Measurements from ENCODE around the gene SH3TC1. TPM values are rescaled to one million over a fixed set of nuclear protein-coding genes. Genes with fewer than 3 reads are reported as not detected.

SH3TC1 gene
- total RNA-seq, 4 donors from 2014 or later: 10.1 to 15.9 (median 11.1) TPM

DNA sequence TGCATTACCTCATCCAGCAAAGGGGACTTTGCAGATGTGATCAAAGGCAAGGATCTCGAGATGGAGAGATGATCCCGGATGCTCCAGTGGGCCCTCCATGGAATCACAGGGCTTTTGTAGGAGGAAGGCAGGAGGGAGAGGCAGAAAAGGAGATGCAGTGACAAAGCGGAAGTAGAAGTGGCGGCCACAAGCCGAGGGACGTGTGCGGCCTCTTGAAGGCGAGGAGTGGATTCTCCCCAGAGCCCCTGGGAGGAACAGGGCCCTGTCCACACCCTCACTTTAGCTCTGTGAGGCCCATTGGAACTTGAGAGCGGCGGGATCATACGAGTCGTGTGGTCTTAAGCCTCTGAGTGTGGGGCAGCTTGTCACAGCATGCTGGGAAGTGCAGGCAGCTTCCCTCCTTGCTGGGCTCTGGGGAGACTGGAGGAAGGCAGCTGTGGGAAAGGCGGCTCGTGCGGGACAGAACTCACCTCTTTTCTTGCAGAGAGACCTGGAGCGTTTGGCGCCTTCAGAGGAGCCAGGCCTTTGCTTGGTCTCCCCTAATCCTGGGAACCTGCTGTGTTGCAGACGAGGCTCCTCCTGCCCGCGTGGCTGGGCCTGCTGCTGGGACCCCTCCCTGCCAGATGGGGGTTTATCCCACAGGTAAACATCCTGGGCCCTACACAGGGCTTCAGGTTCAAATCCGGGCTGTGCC is 10.2 kb downstream of the SH3TC1 start:
- intact Hi-C loops (cut with DNase I; ENCODE audit: low total_unique reads): no loop called here
- H3K4me3 ChIP-seq (ENCODE audit: low read depth, poor library complexity, severe bottlenecking): no peak overlapping the region
- 88 to 90% methylated on average over 19 to 21 of the region's 21 CpGs for WGBS, 2 donors
- TF ChIP-seq POLR2A (IDR thresholded peaks at IDR 0.05): no peak
- TF ChIP-seq, protein P1, sequence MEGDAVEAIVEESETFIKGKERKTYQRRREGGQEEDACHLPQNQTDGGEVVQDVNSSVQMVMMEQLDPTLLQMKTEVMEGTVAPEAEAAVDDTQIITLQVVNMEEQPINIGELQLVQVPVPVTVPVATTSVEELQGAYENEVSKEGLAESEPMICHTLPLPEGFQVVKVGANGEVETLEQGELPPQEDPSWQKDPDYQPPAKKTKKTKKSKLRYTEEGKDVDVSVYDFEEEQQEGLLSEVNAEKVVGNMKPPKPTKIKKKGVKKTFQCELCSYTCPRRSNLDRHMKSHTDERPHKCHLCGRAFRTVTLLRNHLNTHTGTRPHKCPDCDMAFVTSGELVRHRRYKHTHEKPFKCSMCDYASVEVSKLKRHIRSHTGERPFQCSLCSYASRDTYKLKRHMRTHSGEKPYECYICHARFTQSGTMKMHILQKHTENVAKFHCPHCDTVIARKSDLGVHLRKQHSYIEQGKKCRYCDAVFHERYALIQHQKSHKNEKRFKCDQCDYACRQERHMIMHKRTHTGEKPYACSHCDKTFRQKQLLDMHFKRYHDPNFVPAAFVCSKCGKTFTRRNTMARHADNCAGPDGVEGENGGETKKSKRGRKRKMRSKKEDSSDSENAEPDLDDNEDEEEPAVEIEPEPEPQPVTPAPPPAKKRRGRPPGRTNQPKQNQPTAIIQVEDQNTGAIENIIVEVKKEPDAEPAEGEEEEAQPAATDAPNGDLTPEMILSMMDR (IDR thresholded peaks at IDR 0.05): no peak
- DNase-seq (ENCODE audit: low spot score in 2 of 2): no peak

DNA sequence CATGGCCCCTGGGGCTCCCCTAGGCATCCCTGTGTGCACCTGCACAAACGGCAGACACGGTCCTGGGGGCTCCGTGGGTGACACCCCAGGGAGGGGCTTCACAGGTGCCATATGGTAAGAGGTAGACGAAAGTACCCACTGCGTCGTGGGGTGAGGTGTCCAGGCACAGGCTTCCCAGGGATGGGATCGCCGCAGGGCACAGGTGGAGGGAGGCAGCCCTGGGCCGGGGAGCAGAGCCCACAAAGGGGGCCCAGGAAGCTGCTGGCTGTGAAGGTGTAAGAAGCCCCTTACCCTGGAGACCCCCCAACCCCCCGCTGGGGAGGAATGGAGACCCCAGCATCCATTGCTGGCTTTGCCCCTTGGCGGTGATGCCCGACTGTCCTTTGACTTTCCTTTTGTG is 10.9 kb downstream of the SH3TC1 start:
- intact Hi-C loops (cut with DNase I; ENCODE audit: low total_unique reads): no loop called here
- 82 to 86% methylated on average over 12 of the region's 12 CpGs for WGBS, 2 donors
- no peak for DNase-seq (ENCODE audit: low spot score in 2 of 2)
- H3K4me3 ChIP-seq (ENCODE audit: low read depth, poor library complexity, severe bottlenecking): no peak overlapping the region
- TF ChIP-seq POLR2A (IDR thresholded peaks at IDR 0.05): no peak
- TF ChIP-seq, protein P1 (IDR thresholded peaks at IDR 0.05): no peak

DNA sequence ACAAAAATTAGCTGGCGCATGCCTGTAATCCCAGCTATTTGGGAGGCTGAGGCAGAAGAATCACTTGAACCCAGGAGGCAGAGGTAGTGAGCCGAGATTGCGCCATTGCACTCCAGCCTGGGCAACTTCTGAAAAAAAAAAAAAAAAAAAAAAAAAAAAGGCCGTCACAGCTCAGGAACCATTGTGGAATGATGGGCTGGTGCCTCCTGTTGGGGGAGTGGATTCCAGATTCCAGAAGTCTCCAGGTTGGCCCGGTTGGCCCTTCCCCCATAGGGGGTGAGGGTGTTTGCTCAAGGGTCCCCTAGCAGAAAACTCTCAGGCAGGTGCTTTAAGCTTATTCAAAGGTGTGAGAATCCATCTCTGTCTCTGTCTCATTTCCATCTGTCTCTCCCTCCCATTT is 11.5 kb downstream of the SH3TC1 start:
- H3K4me3 ChIP-seq (ENCODE audit: low read depth, poor library complexity, severe bottlenecking): no peak overlapping the region
- 74 to 78% methylated on average over 5 of the region's 5 CpGs for WGBS, 2 donors
- no peak for DNase-seq (ENCODE audit: low spot score in 2 of 2)
- intact Hi-C loops (cut with DNase I; ENCODE audit: low total_unique reads): no loop called here
- TF ChIP-seq POLR2A (IDR thresholded peaks at IDR 0.05): no peak
- TF ChIP-seq, protein P1 (IDR thresholded peaks at IDR 0.05): no peak

DNA sequence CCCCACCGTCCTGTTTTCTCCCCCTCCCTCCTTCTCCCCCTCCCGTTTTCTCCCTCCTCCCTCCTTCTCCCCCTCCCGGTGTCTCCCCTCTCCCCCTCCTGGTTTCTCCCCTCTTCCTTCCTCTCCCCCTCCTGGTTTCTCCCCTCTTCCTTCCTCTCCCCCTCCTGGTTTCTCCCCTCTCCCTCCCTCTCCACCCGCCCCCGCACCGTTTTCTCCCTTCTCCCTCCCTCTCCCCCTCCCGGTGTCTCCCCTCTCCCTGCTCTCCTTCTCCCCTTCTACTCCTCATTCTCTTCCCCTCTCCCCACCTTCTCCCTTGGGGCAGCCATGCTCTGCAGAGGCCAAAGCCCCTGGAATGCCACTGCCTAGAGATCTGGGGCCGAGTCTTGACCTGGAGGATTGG is 12.2 kb downstream of the SH3TC1 start:
- no peak for DNase-seq (ENCODE audit: low spot score in 2 of 2)
- no peak for TF ChIP-seq POLR2A (IDR thresholded peaks at IDR 0.05)
- intact Hi-C loops (cut with DNase I; ENCODE audit: low total_unique reads): no loop called here
- 45 to 50% methylated on average over 2 of the region's 8 CpGs for WGBS, 2 donors
- H3K4me3 ChIP-seq (ENCODE audit: low read depth, poor library complexity, severe bottlenecking): no peak overlapping the region

DNA sequence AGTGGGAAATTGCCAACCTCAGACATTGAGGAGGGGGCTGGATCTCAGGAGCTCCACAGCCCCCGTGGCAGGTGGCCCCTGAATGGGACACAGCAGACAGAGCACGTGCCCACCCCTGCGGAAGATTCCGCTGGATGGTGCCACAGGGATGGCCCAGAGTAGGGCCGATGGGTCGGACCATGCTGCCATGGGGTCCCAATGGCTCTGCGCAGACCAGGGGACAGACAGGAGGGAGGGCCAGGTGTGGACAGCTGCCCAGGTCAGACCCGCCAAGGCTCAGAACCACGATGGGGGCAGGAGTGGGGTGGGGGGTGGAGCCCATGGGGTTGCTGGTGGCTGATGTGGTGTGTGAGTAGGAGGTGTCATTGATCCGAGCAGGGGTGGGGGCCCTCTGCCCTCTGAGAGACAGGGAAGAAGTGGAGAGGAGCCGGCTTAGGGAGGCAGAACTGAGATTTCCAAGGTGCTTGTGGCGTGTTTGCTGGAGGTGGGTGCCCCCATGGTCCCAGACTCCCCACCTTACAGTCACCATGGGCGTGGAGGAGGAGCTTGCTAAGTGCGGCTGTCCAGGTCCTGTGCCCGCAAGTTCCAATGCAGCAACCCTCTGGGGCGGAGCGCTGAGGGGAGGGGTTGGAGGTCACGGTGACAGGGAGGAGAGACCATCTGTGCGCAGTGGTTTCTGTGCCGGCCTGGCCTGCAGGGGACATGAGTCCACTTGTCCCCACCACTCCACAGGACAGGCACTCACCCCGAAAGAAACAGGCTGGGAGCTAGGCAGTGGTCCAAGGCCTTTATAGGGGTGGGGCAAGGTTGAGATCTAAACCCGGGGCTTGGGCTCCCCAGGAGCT is 12.9 kb downstream of the SH3TC1 start:
- no peak for DNase-seq (ENCODE audit: low spot score in 2 of 2)
- intact Hi-C loops (cut with DNase I; ENCODE audit: low total_unique reads): no loop called here
- H3K4me3 ChIP-seq (ENCODE audit: low read depth, poor library complexity, severe bottlenecking): no peak overlapping the region
- no peak for TF ChIP-seq POLR2A (IDR thresholded peaks at IDR 0.05)
- TF ChIP-seq, protein P1 (IDR thresholded peaks at IDR 0.05): no peak
- WGBS, 2 donors: 82 to 84% methylated on average over 21 to 22 of the region's 22 CpGs

DNA sequence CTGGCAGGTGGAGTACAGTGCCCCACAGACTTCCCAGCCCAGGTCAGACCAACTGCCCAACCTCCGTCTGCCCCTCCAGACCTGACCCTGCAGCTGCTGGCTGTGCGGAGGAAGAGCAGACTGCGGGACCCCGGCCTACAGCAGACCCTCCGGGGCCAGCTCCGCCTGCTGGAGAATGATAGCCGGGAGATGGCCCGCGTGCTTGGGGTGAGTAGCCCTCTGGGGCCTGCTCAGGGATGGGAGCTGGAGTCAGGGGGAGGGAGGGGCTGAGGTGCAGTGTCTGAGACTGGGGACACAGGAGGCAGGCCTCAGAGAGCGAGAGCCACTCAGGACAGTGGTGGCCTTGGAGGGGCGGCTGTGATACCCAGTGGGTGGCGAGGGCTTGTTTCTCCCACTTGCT is 13.5 kb downstream of the SH3TC1 start:
- 86 to 92% methylated on average over 11 to 12 of the region's 12 CpGs for WGBS, 2 donors
- intact Hi-C loops (cut with DNase I; ENCODE audit: low total_unique reads): no loop called here
- TF ChIP-seq, protein P1 (IDR thresholded peaks at IDR 0.05): no peak
- no peak for DNase-seq (ENCODE audit: low spot score in 2 of 2)
- no peak overlapping the region for H3K4me3 ChIP-seq (ENCODE audit: low read depth, poor library complexity, severe bottlenecking)
